GM23338 (cell line): ENCODE data around the gene TMEM182. TPM values are rescaled to one million over a fixed set of nuclear protein-coding genes. Genes with fewer than 3 reads are reported as not detected.

Experiments
- ATAC-seq: fragments of 200-7000 bp; cut with Tn5 transposase; 3 replicates; pipeline ENCODE4 v1.9.1; 2020
- DNase-seq: peaks from one replicate; pipeline ENCODE4 v3.0.0-alpha.2; 2015; ENCODE audit warnings: low spot score
- H2AFZ ChIP-seq: fragments of 200-600 bp; sonication (generic); 2 replicates; pipeline ENCODE4 v1.8.0; 2016; ENCODE audit warnings: antibody characterized with exemption, mild to moderate bottlenecking, moderate library complexity
- H3F3A ChIP-seq: fragments of 200-600 bp; sonication (generic); replicated peaks from 2 replicates; pipeline ENCODE4 v1.8.0; 2017; ENCODE audit warnings: antibody characterized with exemption, mixed run types, low read depth
- H3K27ac ChIP-seq: fragments of 200-600 bp; sonication (generic); 2 replicates; pipeline ENCODE4 v1.6.1; 2016; ENCODE audit warnings: low read depth
- H3K27me3 ChIP-seq: fragments of 200-600 bp; sonication (generic); 2 replicates; pipeline ENCODE4 v1.8.0; 2016; ENCODE audit warnings: mild to moderate bottlenecking, mixed run types, moderate library complexity; ENCODE audit not compliant: insufficient read depth
- H3K36me3 ChIP-seq: fragments of 200-600 bp; sonication (generic); 2 replicates; pipeline ENCODE4 v1.8.0; 2016; ENCODE audit warnings: mild to moderate bottlenecking; ENCODE audit not compliant: insufficient read depth
- H3K4me1 ChIP-seq: fragments of 200-600 bp; sonication (generic); 2 replicates; pipeline ENCODE4 v1.8.0; 2016; ENCODE audit warnings: mild to moderate bottlenecking, moderate library complexity; ENCODE audit not compliant: insufficient read depth
- H3K4me2 ChIP-seq: fragments of 200-600 bp; sonication (generic); 2 replicates; pipeline ENCODE4 v1.7.1; 2017; ENCODE audit warnings: mixed run types
- H3K4me3 ChIP-seq: fragments of 200-600 bp; sonication (generic); 2 replicates; pipeline ENCODE4 v1.6.1; 2016; ENCODE audit warnings: mixed run types
- H3K79me2 ChIP-seq: fragments of 200-600 bp; sonication (generic); replicated peaks from 2 replicates; pipeline ENCODE4 v1.8.0; 2017; ENCODE audit warnings: mild to moderate bottlenecking; ENCODE audit not compliant: insufficient read depth
- H3K9me2 ChIP-seq: fragments of 200-600 bp; sonication (generic); 2 replicates; pipeline ENCODE4 v1.8.0; 2017; ENCODE audit not compliant: insufficient read depth
- H4K20me1 ChIP-seq: fragments of 200-600 bp; sonication (generic); replicated peaks from 2 replicates; pipeline ENCODE4 v1.8.0; 2017; ENCODE audit warnings: mild to moderate bottlenecking; ENCODE audit not compliant: insufficient read depth
- H3K27ac Mint-ChIP-seq: 2 replicates; pipeline ENCODE4 v1.8.0; 2020; ENCODE audit warnings: inconsistent platforms, mild to moderate bottlenecking, moderate library complexity, mixed read lengths
- H3K27me3 Mint-ChIP-seq: 3 replicates; pipeline ENCODE4 v1.8.0; 2022; ENCODE audit warnings: low read depth, mild to moderate bottlenecking, moderate library complexity, mixed read lengths, inconsistent platforms; ENCODE audit not compliant: insufficient read depth, poor library complexity
- H3K36me3 Mint-ChIP-seq: 3 replicates; pipeline ENCODE4 v1.8.0; 2021; ENCODE audit warnings: low read depth, mild to moderate bottlenecking, inconsistent platforms, moderate library complexity, mixed read lengths
- H3K4me1 Mint-ChIP-seq: 3 replicates; pipeline ENCODE4 v1.8.0; 2020; ENCODE audit warnings: mild to moderate bottlenecking, inconsistent platforms, mixed read lengths
- H3K4me3 Mint-ChIP-seq: 3 replicates; pipeline ENCODE4 v1.8.0; 2021; ENCODE audit warnings: moderate library complexity, mild to moderate bottlenecking, inconsistent platforms, mixed read lengths
- H3K9me3 Mint-ChIP-seq: 3 replicates; pipeline ENCODE4 v1.8.0; 2020; ENCODE audit warnings: moderate library complexity, mild to moderate bottlenecking, inconsistent platforms, mixed read lengths
- CREB1 ChIP-seq: fragments of 250-450 bp; sonication (Bioruptor Pico); IDR thresholded peaks from 2 replicates; pipeline ENCODE4 v1.5.0; 2020; ENCODE audit warnings: low read depth, mild to moderate bottlenecking, moderate library complexity
- JUNB ChIP-seq: IDR thresholded peaks from one replicate; pipeline ENCODE4 v1.6.1; 2016; ENCODE audit warnings: antibody characterized with exemption; ENCODE audit not compliant: unreplicated experiment
- POLR2AphosphoS5 ChIP-seq: IDR thresholded peaks from 2 replicates; pipeline ENCODE4 v1.6.1; 2016; ENCODE audit warnings: antibody characterized with exemption, low read depth
- REST ChIP-seq: IDR thresholded peaks from one replicate; pipeline ENCODE4 v1.6.1; 2018; ENCODE audit warnings: antibody characterized with exemption; ENCODE audit not compliant: unreplicated experiment
- ZNF462 ChIP-seq: fragments of 250-450 bp; sonication (Bioruptor Pico); IDR thresholded peaks from 2 replicates; pipeline ENCODE4 v1.5.0; 2020; ENCODE audit warnings: mild to moderate bottlenecking, moderate library complexity
- polyA plus RNA-seq: library from polyadenylated mRNA; unstranded; fragments of >200 nt; fragmentation: Nextera tagmentation; extraction: Ambion mirVana; gene quantifications from 2 replicates; pipeline ENCODE4 v1.2.1, GENCODE V29; 2016
- total RNA-seq: library from RNA; depleted of rRNA; stranded (reverse); fragments of >200 nt; shearing (Covaris generic); gene quantifications from 2 replicates; pipeline ENCODE4 v1.2.3, GENCODE V29; 2014

Gene TMEM182
- total and polyA plus RNA-seq, 2 experiments from 2014 or later = 5.2 to 7.2 TPM

- peaks cover 8% of the 10 kb centered on the region for H4K20me1 ChIP-seq
- H3K79me2 ChIP-seq = peaks cover 46% of the 10 kb centered on the region
- no peaks in the 10 kb centered on the region for H3K27me3 ChIP-seq
- H3K4me3 Mint-ChIP-seq = peak overlapping the region; percentile 99
- H3K9me2 ChIP-seq = no peaks in the 10 kb centered on the region
- no peaks in the 10 kb centered on the region; the same call in 2 of the 3 replicates for H3K9me3 Mint-ChIP-seq
- H3K36me3 ChIP-seq = peaks cover 3% of the 10 kb centered on the region; the same call in 1 of the 2 replicates
- TF ChIP-seq ZNF462 (CRISPR knock-in tag) (0 out of 2 replicates have a peak, but pooled peaks have one; percentile 44), REST (peak; percentile 7), JUNB (no peak), POLR2AphosphoS5 (peak; percentile 94), CREB1 (CRISPR knock-in tag) (no peak)
- peak overlapping the region; percentile 90 for H3K27ac Mint-ChIP-seq
- peak overlapping the region; percentile 99 for H3K4me3 ChIP-seq
- DNase-seq = peak; percentile 88
- peak overlapping the region; percentile 96 for H2AFZ ChIP-seq
- 0 out of 2 replicates have a peak overlapping the region, but pooled peaks have one; percentile 32 for H3K27ac ChIP-seq
- H3K4me1 Mint-ChIP-seq = peaks cover 19% of the 10 kb centered on the region
- H3K4me2 ChIP-seq = peak overlapping the region; percentile 86
- peak; percentile 93 for ATAC-seq
- H3K4me1 ChIP-seq = peaks cover 10% of the 10 kb centered on the region
- peaks cover 2% of the 10 kb centered on the region; the same call in 2 of the 3 replicates for H3K36me3 Mint-ChIP-seq
- peaks cover 12% of the 10 kb centered on the region for H3K27me3 Mint-ChIP-seq
- no peaks in the 10 kb centered on the region for H3F3A ChIP-seq
These were observed 25.1 kb upstream of the TMEM182 start for GRCh38 chr2:102736410-102737409.
